AG09309 (cell line): ENCODE measurements around the gene ANAPC2.

Experiments used
- DNase-seq: peaks from one replicate; pipeline ENCODE4 v3.0.0-alpha.2; 2010; ENCODE audit warnings: low read depth
- H3K4me3 ChIP-seq: 2 replicates; pipeline ENCODE4 v1.5.1; 2011; ENCODE audit warnings: mild to moderate bottlenecking, low read depth, low read length, moderate library complexity; ENCODE audit not compliant: control insufficient read depth
- CTCF ChIP-seq: IDR thresholded peaks from 2 replicates; pipeline ENCODE4 v1.5.1; 2011; ENCODE audit warnings: mild to moderate bottlenecking, low read depth, low read length, inconsistent platforms; ENCODE audit not compliant: insufficient read depth, control insufficient read depth; ENCODE audit errors: missing control alignments

ANAPC2 gene

GRCh38 chr9:137221506-137222111 lies 33.2 kb upstream of the ANAPC2 start:
- no peak for TF ChIP-seq CTCF
- DNase-seq: no peak
- peak overlapping the region; percentile 29 for H3K4me3 ChIP-seq

GRCh38 chr9:137221095-137221505 lies 32.7 kb upstream of the ANAPC2 start:
- TF ChIP-seq CTCF: no peak
- no peak for DNase-seq
- H3K4me3 ChIP-seq: no peak overlapping the region

- H3K4me3 ChIP-seq: no peak overlapping the region
- TF ChIP-seq CTCF: no peak
- DNase-seq: no peak
These were observed 32.1 kb upstream of the ANAPC2 start for GRCh38 chr9:137220317-137221094.

GRCh38 chr9:137219757-137220316 lies 31.5 kb upstream of the ANAPC2 start:
- no peak for DNase-seq
- no peak for TF ChIP-seq CTCF

GRCh38 chr9:137218754-137219271 lies 30.5 kb upstream of the ANAPC2 start:
- DNase-seq: no peak
- TF ChIP-seq CTCF: no peak
- no peak overlapping the region for H3K4me3 ChIP-seq

More at GRCh38 chr9:137219757-137220316, 31.5 kb upstream of the ANAPC2 start:
- no peak overlapping the region for H3K4me3 ChIP-seq

GRCh38 chr9:137218212-137218753 lies 29.9 kb upstream of the ANAPC2 start:
- no peak for DNase-seq
- no peak for TF ChIP-seq CTCF

More at GRCh38 chr9:137218212-137218753, 29.9 kb upstream of the ANAPC2 start:
- H3K4me3 ChIP-seq: no peak overlapping the region
